Activated naive CD4-positive, alpha-beta T cell treated with anti-CD3 and anti-CD28 coated beads, Interleukin-2, amount 50 U/mL, for 24 hours (primary cell): Measurements from ENCODE around the gene SFT2D3.
A peak's percentile ranks its signal among the peaks of the same experiment; 100 is the strongest.

Experiments
- H3K27ac Mint-ChIP-seq: one replicate; pipeline ENCODE4 v1.8.0; 2021; ENCODE audit warnings: mild to moderate bottlenecking, mixed read lengths
- H3K27me3 Mint-ChIP-seq: one replicate; pipeline ENCODE4 v1.8.0; 2021; ENCODE audit warnings: mixed read lengths
- H3K36me3 Mint-ChIP-seq: one replicate; pipeline ENCODE4 v1.8.0; 2021; ENCODE audit warnings: mixed read lengths
- H3K4me1 Mint-ChIP-seq: one replicate; pipeline ENCODE4 v1.8.0; 2021; ENCODE audit warnings: mixed read lengths
- H3K4me3 Mint-ChIP-seq: one replicate; pipeline ENCODE4 v1.8.0; 2021; ENCODE audit warnings: mild to moderate bottlenecking, mixed read lengths
- H3K9me3 Mint-ChIP-seq: one replicate; pipeline ENCODE4 v1.8.0; 2021; ENCODE audit warnings: mixed read lengths

The SFT2D3 gene, protein sequence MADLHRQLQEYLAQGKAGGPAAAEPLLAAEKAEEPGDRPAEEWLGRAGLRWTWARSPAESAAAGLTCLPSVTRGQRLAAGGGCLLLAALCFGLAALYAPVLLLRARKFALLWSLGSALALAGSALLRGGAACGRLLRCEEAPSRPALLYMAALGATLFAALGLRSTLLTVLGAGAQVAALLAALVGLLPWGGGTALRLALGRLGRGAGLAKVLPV

DNA sequence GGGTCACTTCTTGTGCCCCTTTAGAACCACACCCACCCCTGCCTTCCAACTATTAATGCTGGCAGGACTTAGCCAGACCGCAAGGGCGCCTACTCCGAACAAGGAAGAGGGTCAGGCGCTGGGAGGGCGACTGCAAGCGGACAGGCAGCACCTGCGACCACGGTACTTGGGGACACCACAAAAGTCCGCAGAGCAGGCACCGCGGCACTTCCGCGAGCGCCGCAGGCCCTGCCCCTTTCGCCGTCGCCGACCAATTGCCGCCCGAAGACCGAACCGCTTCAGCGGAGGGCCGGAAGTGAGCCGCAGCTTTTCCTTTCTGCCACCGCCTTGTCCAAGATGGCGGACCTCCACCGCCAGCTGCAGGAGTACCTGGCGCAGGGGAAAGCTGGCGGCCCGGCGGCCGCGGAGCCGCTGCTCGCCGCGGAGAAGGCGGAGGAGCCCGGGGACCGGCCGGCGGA is at the start of gene SFT2D3:
Gene SFT2D3 (plus strand): TSS at position 305 of the 458 bp plus-strand sequence. CDS start 32 bp downstream, at position 337.
- Mint-ChIP-seq H3K27me3 (no peaks in the 10 kb centered on the region), H3K9me3 (no peaks in the 10 kb centered on the region), H3K27ac (peak within 1 kb of the TSS; percentile 98), H3K4me3 (peak within 1 kb of the TSS; percentile 93), H3K36me3 (peaks cover 15% of the 10 kb centered on the region), H3K4me1 (peaks cover 43% of the 10 kb centered on the region)

GRCh38 chr2:127651971-127652550 is 49.2 kb upstream of the SFT2D3 start:
- H3K4me3 Mint-ChIP-seq, result no peak overlapping the region

GRCh38 chr2:127652786-127653357 is 48.4 kb upstream of the SFT2D3 start:
- peaks cover 17% of the 10 kb centered on the region for H3K4me1 Mint-ChIP-seq
- no peaks in the 10 kb centered on the region for H3K27me3 Mint-ChIP-seq
- no peaks in the 10 kb centered on the region for H3K9me3 Mint-ChIP-seq
- H3K4me3 Mint-ChIP-seq, result no peak overlapping the region
- no peaks in the 10 kb centered on the region for H3K36me3 Mint-ChIP-seq
- peak overlapping the region; percentile 36 for H3K27ac Mint-ChIP-seq

More at GRCh38 chr2:127651971-127652550, 49.2 kb upstream of the SFT2D3 start:
- Mint-ChIP-seq H3K4me1 (peaks cover 19% of the 10 kb centered on the region), H3K27me3 (no peaks in the 10 kb centered on the region), H3K27ac (peak overlapping the region; percentile 46), H3K36me3 (no peaks in the 10 kb centered on the region), H3K9me3 (no peaks in the 10 kb centered on the region)

DNA sequence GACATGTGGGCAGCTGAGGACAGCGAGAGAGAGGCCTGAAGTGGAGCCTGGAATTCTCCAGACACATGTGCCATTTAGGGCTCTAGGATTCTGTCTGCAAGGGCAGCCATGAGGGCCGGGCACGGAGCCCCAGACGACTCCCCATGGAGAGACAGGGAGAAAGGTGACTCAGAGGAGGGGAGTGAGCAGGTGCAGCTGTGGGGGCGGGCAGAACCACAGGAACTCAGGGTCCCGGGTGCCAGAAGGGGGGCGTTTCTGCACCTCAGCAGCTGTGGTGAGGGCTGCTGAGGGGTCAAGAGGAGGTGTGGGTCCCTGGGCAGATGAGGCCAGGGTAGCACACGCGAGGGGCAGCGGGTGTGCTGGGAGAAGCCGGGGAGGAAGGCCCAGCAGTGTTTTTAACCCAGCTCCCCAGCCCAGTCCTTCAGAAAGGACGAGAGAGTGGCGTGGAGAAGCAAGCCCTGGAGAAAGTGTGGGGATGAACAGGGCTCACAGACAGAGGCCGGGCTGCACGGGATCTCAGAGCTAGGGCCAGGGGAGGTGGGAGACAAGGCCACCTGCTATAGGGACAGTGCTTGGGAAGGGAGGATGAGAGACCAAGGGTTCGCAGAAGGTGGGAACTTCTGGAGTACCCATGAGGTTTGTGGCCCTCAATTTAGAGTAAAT is 47.7 kb upstream of the SFT2D3 start:
- Mint-ChIP-seq H3K27ac (no peak overlapping the region), H3K27me3 (no peaks in the 10 kb centered on the region), H3K4me1 (peaks cover 12% of the 10 kb centered on the region), H3K4me3 (no peak overlapping the region), H3K9me3 (no peaks in the 10 kb centered on the region), H3K36me3 (no peaks in the 10 kb centered on the region)

DNA sequence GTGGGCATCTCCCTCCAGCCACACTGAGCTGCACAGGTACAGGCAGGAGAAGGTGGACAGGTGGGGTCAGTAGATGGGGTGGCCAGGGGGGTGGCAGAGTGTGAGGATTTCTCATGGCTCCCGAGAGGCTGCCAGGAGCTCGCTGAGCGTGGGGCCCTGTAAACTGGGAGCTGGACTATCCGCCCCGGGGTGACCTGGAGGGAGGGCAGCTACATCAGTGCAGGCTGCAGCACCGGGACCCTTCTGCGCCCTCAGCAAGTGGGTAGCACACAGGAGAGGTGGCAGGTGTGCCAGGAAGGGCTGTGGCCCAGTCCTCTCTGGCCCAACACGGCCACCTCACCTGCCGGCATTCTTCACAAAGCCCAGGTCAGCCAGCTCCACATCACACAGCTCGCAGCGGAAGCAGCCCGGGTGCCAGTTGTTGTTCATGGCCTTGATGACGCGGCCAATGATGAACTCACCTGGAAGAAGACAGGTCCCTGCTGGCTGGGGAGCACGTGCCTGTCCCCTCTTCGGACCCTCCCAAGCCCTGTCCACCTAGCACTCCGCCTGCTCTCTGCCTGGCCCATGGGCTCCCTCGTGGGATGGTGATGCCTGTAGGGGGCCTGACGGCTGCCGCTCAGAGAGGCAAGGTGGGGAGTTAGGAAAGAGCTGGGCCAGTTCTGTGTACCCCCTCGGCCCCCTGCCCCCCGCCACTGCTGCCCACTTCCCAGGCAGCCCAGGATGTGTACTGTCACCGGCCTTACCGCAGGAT is 47.0 kb upstream of the SFT2D3 start:
- Mint-ChIP-seq H3K27ac (no peak overlapping the region), H3K4me1 (peaks cover 6% of the 10 kb centered on the region), H3K4me3 (no peak overlapping the region), H3K9me3 (no peaks in the 10 kb centered on the region), H3K27me3 (no peaks in the 10 kb centered on the region), H3K36me3 (no peaks in the 10 kb centered on the region)

DNA sequence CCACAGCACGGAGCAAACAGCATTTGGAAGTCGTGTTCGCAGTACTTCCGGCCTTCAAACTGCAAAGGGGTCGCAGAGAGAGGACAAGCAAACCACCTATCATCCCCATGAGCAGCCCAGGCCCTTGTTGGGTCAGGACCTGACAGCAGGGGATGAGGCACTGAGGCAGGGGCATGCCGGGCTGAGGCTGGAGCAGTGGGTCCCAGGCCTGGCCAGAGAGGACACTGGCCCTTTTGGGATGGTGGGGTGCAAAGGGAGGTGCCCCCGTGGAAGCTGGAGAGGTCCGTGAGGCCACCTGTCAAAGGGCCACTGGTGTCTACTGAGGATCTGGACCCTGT is 46.5 kb upstream of the SFT2D3 start:
- Mint-ChIP-seq H3K9me3 (no peaks in the 10 kb centered on the region), H3K36me3 (peaks cover under 1% of the 10 kb centered on the region), H3K4me1 (peaks cover 1% of the 10 kb centered on the region), H3K27me3 (peaks cover under 1% of the 10 kb centered on the region), H3K27ac (no peak overlapping the region), H3K4me3 (no peak overlapping the region)

DNA sequence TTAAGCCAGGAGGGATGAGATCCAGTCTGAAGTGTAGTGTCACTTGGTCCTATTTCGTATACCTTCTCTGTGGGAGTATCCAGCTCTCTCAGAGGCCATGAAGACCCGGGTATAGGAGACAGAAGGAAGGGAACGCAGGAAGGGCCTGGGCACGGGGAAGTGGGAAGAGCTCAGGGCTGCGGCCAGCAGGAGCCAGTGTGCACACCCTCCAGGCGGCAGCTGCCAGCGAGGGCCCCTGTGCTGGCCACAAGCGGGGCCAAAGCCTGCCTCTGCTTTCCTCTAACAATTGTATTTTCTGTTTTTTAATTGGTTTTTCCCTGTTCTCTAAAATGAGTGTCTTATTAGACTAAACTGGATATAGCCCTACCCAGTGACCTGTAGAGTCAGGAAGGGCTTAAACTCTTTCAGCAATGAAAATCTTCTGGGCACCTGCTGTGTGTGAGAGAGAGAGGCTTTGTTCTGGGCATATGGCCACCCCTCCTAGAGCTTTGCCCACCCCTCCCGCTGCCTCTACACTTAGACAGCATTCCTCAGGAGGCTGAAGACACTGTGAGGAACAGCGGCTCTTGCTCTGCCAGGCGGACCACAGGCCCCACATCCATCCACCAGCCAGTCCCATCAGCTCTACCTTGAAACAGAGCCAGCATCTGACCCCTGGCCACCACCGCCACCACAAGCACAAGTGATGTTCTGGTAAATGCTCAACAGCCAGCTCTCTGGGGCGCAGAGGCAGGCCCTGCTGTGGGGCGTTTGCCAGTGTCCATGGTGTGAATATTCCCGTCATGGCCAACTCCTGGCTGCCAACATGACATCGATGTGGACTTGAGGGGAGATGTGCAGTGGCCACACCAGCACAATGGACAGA is 45.9 kb upstream of the SFT2D3 start:
- H3K4me1 Mint-ChIP-seq, result no peaks in the 10 kb centered on the region
- peaks cover 1% of the 10 kb centered on the region for H3K27me3 Mint-ChIP-seq
- no peak overlapping the region for H3K4me3 Mint-ChIP-seq
- H3K36me3 Mint-ChIP-seq, result peaks cover 2% of the 10 kb centered on the region
- no peaks in the 10 kb centered on the region for H3K9me3 Mint-ChIP-seq
- no peak overlapping the region for H3K27ac Mint-ChIP-seq

- Mint-ChIP-seq H3K27me3 (peaks cover 6% of the 10 kb centered on the region), H3K9me3 (no peaks in the 10 kb centered on the region), H3K4me3 (no peak overlapping the region), H3K36me3 (peaks cover 2% of the 10 kb centered on the region), H3K27ac (no peak overlapping the region), H3K4me1 (no peaks in the 10 kb centered on the region)
Measured at GRCh38 chr2:127656569-127657231, 44.6 kb upstream of the SFT2D3 start.

- Mint-ChIP-seq H3K27ac (no peak overlapping the region), H3K27me3 (peaks cover 6% of the 10 kb centered on the region), H3K4me1 (no peaks in the 10 kb centered on the region), H3K9me3 (no peaks in the 10 kb centered on the region), H3K36me3 (peaks cover 2% of the 10 kb centered on the region), H3K4me3 (no peak overlapping the region)
Measured at GRCh38 chr2:127657232-127657595, 44.1 kb upstream of the SFT2D3 start.

DNA sequence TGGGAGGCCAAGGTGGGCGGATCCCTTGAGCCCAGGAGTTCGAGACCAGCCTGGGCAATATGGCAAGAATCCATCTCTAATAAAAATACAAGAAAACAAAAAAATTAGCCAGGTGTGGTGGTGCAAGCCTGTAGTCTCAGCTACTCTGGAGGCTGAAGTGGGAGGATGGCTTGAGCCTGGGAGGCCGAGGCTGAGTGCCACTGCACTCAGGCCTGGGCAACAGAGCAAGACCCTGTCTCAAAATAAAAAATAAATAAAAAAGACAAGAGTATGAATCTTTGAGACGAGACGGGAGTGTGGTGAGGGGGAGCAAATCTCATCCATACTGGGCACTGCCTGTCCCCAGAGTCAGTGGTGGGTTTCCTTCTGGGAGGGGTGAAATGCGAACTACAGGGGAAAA is 43.2 kb upstream of the SFT2D3 start:
- Mint-ChIP-seq H3K27me3 (peaks cover 6% of the 10 kb centered on the region), H3K4me3 (no peak overlapping the region), H3K36me3 (peaks cover 2% of the 10 kb centered on the region), H3K4me1 (no peaks in the 10 kb centered on the region), H3K27ac (no peak overlapping the region), H3K9me3 (no peaks in the 10 kb centered on the region)

- Mint-ChIP-seq H3K9me3 (no peaks in the 10 kb centered on the region), H3K4me3 (no peak overlapping the region), H3K4me1 (no peaks in the 10 kb centered on the region), H3K36me3 (peaks cover 2% of the 10 kb centered on the region), H3K27me3 (peaks cover 12% of the 10 kb centered on the region), H3K27ac (no peak overlapping the region)
Measured at GRCh38 chr2:127658641-127659407, 42.5 kb upstream of the SFT2D3 start.

GRCh38 chr2:127659408-127660290 is 41.6 kb upstream of the SFT2D3 start:
- Mint-ChIP-seq H3K27ac (no peak overlapping the region), H3K36me3 (peaks cover 2% of the 10 kb centered on the region), H3K4me1 (no peaks in the 10 kb centered on the region), H3K4me3 (no peak overlapping the region), H3K27me3 (peaks cover 12% of the 10 kb centered on the region), H3K9me3 (no peaks in the 10 kb centered on the region)

- Mint-ChIP-seq H3K27me3 (peaks cover 16% of the 10 kb centered on the region), H3K4me3 (no peak overlapping the region), H3K9me3 (no peaks in the 10 kb centered on the region), H3K27ac (no peak overlapping the region), H3K4me1 (no peaks in the 10 kb centered on the region), H3K36me3 (peaks cover 2% of the 10 kb centered on the region)
Measured at GRCh38 chr2:127660291-127660578, 41.1 kb upstream of the SFT2D3 start.
